GM13976 (cell line): ENCODE measurements around the gene GALK1.

Experiments
- DNase-seq: peaks from one replicate; pipeline ENCODE4 v3.0.0; 2012; ENCODE audit warnings: low spot score
- CTCF ChIP-seq: IDR thresholded peaks from 2 replicates; pipeline ENCODE4 v1.5.1; 2012; ENCODE audit warnings: borderline replicate concordance, mild to moderate bottlenecking; ENCODE audit not compliant: insufficient read depth; ENCODE audit errors: extremely low read depth, missing control alignments, control extremely low read depth
- in situ Hi-C: fragments of 300-500 bp; cut with MboI; formaldehyde crosslinking; loops from one replicate; pipeline ENCODE4 v1.12.0; 2022; ENCODE audit warnings: low sequenced_read_pairs, mixed read lengths, inconsistent platforms; ENCODE audit not compliant: unreplicated experiment

The GALK1 gene

GRCh38 chr17:75739801-75740200 lies 25.2 kb downstream of the GALK1 start:
- in situ Hi-C loops, result loop anchor here (10.0 kb wide), 1 partner anchor 125 kb away; no protein-coding TSS in a partner anchor

DNA sequence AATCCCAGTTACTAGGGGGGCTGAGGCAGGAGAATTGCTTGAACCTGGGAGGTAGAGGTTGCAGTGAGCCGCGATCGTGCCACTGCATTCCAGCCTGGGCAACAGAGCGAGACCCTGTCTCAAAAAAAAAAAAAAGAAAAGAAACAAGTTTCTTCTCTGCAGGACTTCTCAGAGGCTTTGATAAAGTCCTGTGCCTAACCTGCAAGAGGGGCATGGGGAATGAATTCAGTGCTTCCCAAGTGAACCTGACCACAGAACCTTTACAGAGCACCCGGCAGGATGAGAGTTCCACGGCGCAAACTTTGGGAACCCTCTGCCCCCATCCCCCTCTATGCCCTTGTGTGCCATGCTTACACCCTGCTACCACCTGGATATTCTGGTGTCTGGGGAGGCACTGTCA lies 25.8 kb downstream of the GALK1 start:
- TF ChIP-seq CTCF, result no peak
- no peak for DNase-seq
- in situ Hi-C loops, result no loop called here

More at GRCh38 chr17:75739801-75740200, 25.2 kb downstream of the GALK1 start:
- DNase-seq, result no peak
- no peak for TF ChIP-seq CTCF

DNA sequence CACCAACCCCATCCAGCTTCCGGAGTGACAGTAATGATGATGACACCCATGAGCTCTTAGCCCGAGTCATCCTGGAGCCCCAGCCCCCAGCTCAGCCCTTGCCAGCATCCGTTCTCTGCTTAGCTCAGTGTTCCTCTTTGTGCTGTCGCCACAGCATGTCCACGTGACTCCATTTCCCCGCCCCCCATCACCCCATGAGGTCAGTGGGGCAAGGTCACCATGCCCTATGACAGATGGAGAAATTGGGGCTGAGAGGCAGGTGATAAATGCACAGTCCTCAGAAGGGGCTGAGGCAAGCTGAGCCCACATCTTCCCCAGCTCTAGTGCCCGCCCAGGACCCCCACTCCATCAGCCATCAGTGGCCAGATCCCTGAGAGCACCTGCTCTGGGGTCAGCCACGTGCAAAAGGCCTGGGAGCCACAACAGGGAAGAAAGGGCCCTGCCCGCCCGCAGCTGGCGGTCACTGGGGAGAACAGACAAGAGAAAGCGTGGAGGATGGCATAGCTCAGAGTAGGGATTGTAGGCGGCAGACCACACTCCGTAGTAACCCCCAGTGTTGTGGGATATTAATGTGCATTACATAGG lies 26.7 kb downstream of the GALK1 start:
- DNase-seq, result no peak
- in situ Hi-C loops, result no loop called here
- no peak for TF ChIP-seq CTCF

GRCh38 chr17:75737133-75737962 lies 27.6 kb downstream of the GALK1 start:
- in situ Hi-C loops, result no loop called here
- no peak for TF ChIP-seq CTCF
- no peak for DNase-seq

DNA sequence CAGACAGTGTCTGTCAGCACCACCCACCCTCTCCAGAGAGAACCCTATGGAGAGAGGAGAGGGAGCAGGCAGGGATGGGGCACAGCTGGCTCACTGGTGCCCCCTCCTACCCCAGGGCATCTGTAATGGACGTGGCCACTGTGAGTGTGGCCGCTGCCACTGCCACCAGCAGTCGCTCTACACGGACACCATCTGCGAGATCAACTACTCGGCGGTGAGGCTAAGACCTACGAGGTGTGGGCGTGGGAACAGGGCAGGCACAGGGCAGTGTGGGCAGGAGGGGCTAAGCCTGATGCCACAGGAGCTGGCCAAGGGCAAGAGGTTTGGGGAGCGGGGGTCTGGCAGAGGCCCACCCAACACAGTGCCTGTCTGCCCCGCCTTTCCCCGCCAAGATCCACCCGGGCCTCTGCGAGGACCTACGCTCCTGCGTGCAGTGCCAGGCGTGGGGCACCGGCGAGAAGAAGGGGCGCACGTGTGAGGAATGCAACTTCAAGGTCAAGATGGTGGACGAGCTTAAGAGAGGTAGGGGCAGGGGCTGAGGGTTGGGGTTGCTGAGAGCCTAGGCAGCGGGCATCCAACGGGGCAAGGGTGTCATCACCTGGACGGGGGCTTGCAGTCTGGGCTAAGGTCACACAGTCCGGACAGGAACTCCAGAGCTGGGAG lies 28.7 kb downstream of the GALK1 start:
- no peak for TF ChIP-seq CTCF
- no peak for DNase-seq
- in situ Hi-C loops, result no loop called here

DNA sequence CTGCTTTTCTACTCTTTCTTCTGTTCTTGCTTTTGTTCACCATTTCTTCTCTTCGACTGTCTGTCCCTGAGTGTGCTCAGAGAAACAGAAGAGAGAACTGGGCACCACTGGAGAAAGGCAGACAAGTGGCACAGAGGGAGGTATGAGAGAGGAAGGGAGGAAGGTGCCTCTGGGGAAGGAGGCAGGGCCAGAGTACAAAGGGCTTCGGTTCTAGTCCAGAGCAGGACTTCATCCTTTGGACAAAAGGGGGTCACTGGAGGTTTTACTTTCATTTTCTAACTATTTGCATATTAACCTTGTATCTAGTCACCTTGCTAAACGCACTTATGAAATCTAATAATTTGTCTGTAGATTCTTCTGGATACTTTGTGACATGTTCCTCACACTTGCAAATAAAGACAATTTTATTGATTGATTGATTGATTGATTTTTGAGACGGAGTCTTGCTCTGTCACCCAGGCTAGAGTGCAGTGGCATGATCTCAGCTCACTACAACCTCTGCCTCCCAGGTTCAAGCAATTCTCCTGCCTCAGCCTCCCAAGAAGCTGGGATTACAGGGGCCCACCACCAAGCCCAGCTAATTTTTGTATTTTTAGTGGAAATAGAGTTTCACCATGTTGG lies 30.2 kb downstream of the GALK1 start:
- no peak for TF ChIP-seq CTCF
- in situ Hi-C loops, result no loop called here
- no peak for DNase-seq
